ENCODE measurements around the gene DAPK1. TPM values are rescaled to one million over a fixed set of nuclear protein-coding genes. Genes with fewer than 3 reads are reported as not detected.

The DAPK1 gene
- polyA plus RNA-seq, 1 donor from 2014 or later, result 45.0 TPM

GRCh38 chr9:87602933-87603643 is 105.4 kb downstream of the DAPK1 start:
- no peak overlapping the region for H2AFZ ChIP-seq (ENCODE audit: low read depth, low read length)
- no peak overlapping the region for H3K4me2 ChIP-seq (ENCODE audit: low read length)
- TF ChIP-seq POLR2AphosphoS5 (IDR thresholded peaks at IDR 0.05) (no peak), MXI1 (conservative IDR thresholded peaks at IDR 0.05; ENCODE audit: poor library complexity, severe bottlenecking) (no peak), SMC3 (conservative IDR thresholded peaks at IDR 0.05; ENCODE audit: poor library complexity) (no peak), REST (IDR thresholded peaks at IDR 0.05; ENCODE audit: borderline replicate concordance) (no peak), RAD21 (conservative IDR thresholded peaks at IDR 0.05) (no peak), EP300 (conservative IDR thresholded peaks at IDR 0.05; ENCODE audit: poor library complexity, severe bottlenecking) (peak; percentile 50), CTCF (IDR thresholded peaks at IDR 0.05; ENCODE audit: poor library complexity, severe bottlenecking) (no peak)
- no peaks in the 10 kb centered on the region for H3K9me2 ChIP-seq (ENCODE audit: insufficient read depth, low read length)
- H3K27ac ChIP-seq (ENCODE audit: low read length), result peak overlapping the region; percentile 55
- H4K20me1 ChIP-seq (ENCODE audit: insufficient read depth), result no peaks in the 10 kb centered on the region
- no peaks in the 10 kb centered on the region for H3K36me3 ChIP-seq (ENCODE audit: insufficient read depth, low read length)
- H3F3A ChIP-seq (ENCODE audit: insufficient read depth, low read length, poor library complexity, severe bottlenecking), result no peaks in the 10 kb centered on the region
- peak overlapping the region; percentile 28 for H3K4me3 ChIP-seq (ENCODE audit: low read length)
- H3K9me3 ChIP-seq (ENCODE audit: low read length), result no peaks in the 10 kb centered on the region
- H3K27me3 ChIP-seq (ENCODE audit: insufficient read depth, low read depth, low read length), result no peaks in the 10 kb centered on the region
- H3K9ac ChIP-seq (ENCODE audit: low read length), result peak overlapping the region; percentile 18
- H3K79me2 ChIP-seq (replicated peaks; ENCODE audit: insufficient read depth, low read length), result no peaks in the 10 kb centered on the region

- H3K36me3 ChIP-seq (ENCODE audit: insufficient read depth, low read length), result no peaks in the 10 kb centered on the region
- H2AFZ ChIP-seq (ENCODE audit: low read depth, low read length), result no peak overlapping the region
- H4K20me1 ChIP-seq (ENCODE audit: insufficient read depth), result no peaks in the 10 kb centered on the region
- H3K9ac ChIP-seq (ENCODE audit: low read length), result no peak overlapping the region
- no peaks in the 10 kb centered on the region for H3K27me3 ChIP-seq (ENCODE audit: insufficient read depth, low read depth, low read length)
- peak overlapping the region; percentile 55 for H3K27ac ChIP-seq (ENCODE audit: low read length)
- no peaks in the 10 kb centered on the region for H3K9me3 ChIP-seq (ENCODE audit: low read length)
- H3K9me2 ChIP-seq (ENCODE audit: insufficient read depth, low read length), result no peaks in the 10 kb centered on the region
- H3K79me2 ChIP-seq (replicated peaks; ENCODE audit: insufficient read depth, low read length), result no peaks in the 10 kb centered on the region
- no peak overlapping the region for H3K4me3 ChIP-seq (ENCODE audit: low read length)
- no peaks in the 10 kb centered on the region for H3F3A ChIP-seq (ENCODE audit: insufficient read depth, low read length, poor library complexity, severe bottlenecking)
- no peak for TF ChIP-seq EZH2 (IDR thresholded peaks at IDR 0.05; ENCODE audit: borderline replicate concordance, insufficient read depth, low read length, poor library complexity, severe bottlenecking)
- no peak overlapping the region for H3K4me2 ChIP-seq (ENCODE audit: low read length)
Observed at GRCh38 chr9:87603854-87604490, 106.3 kb downstream of the DAPK1 start.
